ENCODE results near the gene NCBP3.
A peak's percentile ranks its signal among the peaks of the same experiment; 100 is the strongest.

NCBP3 gene

DNA sequence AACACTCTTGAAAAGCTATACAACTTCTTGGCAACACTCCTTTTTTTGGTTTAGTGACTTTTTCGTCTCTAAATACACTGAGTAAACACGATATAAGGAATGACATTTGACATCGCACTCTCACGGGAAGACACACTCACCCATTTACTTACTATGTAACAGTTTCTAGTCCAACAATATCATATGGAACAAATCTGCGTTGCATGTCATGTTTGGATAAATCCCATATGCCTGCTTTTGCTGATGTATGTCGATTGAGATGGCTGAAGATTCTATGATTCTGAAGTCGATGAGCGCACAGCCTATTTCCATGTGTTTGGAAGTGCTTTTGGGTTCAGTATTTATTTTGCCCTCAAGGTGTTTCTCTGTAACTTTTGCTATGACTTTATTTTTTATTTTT is 63.3 kb downstream of the NCBP3 start:
- DNase-seq, result no peak

- DNase-seq, result no peak
These were observed 65.1 kb downstream of the NCBP3 start for GRCh38 chr17:3780986-3781385.

GRCh38 chr17:3777366-3778120 is 68.5 kb downstream of the NCBP3 start:
- no peak for DNase-seq

DNA sequence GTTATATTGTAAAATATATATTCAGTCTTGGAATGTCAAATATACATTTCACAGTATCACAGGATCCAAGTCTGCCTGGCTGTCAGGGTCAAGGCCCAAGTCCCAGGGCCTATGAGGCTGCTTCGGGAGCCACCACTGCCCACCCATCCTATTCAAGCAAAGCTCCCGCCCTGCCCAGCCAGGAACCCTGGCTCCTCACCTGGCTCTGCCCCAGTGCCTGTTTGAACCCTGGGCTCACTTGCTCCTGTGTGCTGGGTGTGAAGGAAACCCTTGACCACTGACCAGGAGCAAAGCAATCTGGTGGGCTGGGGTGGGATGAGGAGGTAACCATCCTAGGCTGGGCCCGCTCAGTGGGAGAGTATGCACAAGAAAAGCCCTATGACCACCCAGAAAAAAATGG is 72.1 kb downstream of the NCBP3 start:
- DNase-seq, result no peak

DNA sequence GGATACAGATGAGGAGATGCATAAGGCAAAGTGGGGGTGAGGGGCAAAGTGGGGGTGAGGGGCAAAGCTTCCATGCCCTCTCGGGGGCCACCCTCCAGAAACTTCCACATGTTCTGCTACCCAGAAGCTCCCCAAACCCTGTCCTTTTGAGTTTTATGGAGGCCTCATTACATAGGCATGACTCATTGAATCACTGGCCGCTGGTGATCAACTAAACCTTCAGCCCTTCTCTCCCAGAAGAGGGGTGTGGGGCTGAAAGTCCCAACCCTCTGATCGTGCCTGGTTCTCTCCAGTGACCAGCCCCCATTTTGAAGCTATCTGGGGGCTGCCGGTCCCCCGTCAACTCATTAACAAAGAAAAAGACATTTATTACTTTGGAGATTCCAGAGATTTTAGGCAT is 72.5 kb downstream of the NCBP3 start:
- no peak for DNase-seq

- no peak for DNase-seq
These were observed 73.3 kb downstream of the NCBP3 start for GRCh38 chr17:3772764-3773163.

- DNase-seq, result no peak
These were observed 74.9 kb downstream of the NCBP3 start for GRCh38 chr17:3771140-3771539.

GRCh38 chr17:3770466-3770865 is 75.6 kb downstream of the NCBP3 start:
- DNase-seq, result no peak

DNA sequence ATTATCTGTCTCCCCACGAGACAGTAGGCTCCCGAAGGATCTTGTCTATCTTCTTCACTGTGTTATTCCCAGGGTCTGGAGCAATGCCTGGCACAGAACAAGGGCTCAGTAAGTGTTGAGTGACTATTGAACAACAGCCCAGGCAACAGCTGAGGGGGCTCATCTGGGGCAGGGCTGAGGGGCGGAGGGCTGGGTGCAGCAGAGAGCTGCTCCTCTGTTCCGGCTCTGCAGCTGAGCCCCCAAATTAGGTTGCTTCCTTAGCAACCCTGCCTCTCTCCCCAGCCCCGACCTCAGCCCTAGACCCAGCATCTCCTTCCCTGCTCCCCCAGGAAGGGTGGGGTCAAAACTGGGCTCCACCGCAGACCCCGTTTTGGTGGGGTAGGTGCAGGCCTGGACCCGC is 77.3 kb downstream of the NCBP3 start:
- no peak for DNase-seq

DNA sequence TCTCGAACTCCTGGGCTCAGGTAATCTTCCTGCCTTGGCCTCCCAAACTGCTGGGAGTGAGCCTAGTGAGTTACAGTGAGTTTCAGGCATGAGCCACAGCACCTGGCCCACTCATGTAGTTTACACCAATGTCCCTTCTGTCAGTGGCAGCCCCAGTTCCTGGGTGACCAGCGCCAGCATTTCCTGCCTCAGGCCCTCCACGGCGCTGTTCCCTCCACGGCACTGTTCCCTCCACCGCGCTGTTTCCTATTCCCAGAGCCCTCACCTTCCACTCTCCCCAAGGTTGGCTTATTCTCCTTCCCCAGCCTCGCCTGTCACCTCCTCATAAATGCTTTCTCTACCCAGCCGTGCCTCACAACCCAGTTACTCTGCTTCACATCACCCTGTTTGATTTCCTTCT is 77.7 kb downstream of the NCBP3 start:
- no peak for DNase-seq

DNA sequence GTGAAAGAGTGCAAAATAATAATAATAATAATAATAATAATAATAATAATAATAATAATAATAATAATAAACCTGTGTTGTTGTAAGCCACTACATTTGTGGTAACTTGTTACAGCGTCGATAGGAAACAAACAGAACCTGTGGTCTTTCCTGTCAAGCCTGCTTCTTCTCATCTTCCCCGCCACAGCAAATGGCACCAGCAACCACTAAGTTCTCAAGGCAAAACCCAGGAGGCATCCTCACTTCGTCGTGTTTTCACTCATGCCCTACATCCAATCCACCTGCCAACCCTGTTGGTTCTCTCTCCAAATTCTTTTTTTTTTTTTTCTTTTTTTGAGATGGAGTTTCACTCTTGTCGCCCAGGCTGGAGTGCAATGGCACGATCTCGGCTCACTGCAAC is 79.3 kb downstream of the NCBP3 start:
- no peak for DNase-seq

DNA sequence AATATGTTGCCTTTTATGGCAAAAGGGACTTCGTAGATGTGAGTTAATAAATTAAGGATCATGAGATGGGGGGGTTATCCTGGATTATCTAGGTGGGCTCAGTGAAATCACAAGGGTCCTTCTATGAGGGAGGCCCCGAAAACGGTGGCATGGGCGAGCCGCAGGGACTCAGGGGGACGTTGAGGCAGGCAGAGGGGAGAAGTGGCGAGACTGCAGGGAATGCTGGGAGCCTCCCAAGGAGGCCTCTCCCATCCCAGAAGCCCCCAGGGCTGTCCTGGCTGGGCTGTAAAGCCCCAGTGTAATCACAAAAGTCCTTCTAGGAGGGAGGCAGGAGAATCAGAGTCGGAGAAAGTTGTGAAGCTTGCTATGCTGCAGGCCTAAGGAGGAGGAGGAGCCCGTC is 80.1 kb downstream of the NCBP3 start:
- DNase-seq, result no peak

GRCh38 chr17:3763777-3764170 is 82.3 kb downstream of the NCBP3 start:
- DNase-seq, result no peak

DNA sequence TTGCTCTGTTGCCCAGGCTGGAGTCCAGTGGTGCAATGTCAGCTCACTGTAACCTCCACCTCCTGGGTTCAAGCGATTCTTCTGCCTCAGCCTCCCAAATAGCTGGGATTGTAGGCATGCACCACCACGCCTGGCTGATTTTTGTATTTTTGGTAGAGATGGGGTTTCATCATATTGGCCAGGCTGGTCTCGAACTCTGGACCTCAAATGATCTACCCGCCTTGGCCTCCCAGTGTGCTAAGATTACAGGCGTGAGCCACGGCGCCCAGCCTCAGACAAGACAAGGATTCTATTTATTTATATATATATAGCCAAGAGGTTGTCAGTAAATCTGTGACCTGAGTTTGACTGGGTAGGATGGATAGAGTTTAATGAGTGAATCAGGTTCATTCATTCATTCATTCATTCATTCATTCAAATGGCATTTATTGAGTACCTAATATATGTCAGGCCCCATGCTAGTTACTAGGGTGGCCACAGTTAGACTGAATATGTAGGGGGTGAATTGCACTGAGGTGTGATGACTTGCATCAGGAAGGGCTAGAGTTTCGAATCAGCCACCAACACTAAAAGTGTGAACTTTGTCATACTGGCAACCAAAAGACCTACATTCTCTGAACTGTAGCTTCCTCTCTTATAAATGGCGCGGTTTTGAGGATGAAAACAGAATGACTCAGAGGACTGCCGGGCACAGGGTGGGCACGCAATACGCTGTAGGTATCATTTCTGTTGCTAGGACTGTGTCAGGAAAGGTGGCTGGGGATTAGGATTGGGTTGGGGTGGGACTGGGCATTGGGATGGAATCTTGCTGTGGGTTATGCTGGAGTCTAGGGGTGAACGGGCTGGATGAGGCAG is 82.9 kb downstream of the NCBP3 start:
- peak; percentile 50 for DNase-seq

GRCh38 chr17:3761918-3762380 is 84.1 kb downstream of the NCBP3 start:
- DNase-seq, result no peak

DNA sequence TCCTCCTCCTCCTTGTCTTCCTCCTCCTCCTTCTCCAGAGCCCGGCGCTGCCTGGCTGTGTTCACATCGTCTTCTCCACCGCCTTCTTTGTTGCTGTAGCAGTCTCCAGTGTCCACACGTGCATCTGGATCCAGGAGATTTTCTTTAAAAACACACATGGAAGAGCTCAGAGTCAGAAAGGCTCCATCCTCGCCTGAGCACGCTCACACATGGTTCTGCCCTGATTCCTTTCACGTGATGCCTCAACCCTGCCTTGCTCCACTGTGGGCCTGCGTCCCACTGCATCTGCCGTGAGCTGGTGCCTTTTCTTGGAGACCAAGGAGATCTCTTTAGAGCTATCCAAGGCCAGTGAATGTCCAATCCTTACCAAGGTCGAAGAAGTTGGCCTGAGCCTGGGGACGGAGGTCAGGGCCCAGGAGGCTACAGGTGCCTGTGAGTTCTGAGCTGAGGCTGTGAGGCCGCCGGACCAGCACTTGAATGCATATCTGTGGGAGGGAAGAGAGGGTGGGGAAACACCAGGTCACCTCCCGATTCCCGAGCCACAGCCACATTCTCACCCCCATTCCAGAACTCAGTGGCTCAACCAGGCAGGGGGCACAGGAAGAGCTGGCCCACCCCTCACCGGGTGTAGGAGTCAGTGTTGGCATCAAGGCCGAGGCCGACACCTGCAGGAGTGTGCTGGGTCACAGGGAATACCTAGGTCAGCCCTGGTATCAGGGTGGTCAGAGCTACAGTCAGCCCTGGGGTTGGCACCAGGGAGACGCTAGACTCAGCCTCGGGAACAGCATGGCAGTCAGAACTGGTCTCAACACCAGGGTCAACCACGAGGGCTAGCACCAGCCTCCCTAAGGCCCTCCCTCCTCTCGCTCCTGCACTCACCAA is 84.8 kb downstream of the NCBP3 start:
- no peak for DNase-seq

DNA sequence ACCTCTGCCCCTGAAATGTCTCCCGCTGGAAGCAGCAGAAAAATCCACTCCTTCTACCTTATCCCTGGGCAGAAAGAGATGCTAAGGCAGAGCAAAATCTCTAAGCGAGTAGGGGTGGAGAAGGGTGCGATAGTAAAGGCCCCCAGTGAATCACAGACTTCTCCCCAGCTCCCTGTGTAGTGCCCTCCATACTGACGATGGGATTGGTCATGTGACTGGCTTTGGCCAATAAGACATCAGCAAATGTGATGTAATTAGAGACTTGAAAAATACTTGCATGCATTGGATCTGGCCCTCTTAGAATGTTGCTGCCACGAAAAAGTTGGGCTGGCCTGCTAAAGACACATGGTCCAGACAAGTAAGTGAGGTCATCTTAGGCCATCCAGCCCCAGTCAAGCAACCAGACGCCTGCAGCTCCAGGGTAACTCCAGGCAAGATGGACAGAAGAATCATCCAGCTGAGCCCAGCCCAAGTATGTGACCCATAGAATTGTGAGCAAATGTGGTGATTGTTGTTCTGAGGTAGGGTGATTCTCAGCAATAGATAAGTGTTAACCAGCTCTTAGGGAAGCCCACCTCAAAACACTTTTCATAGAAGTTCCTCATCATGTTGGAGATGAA is 86.3 kb downstream of the NCBP3 start:
- no peak for DNase-seq

- DNase-seq, result no peak
These were observed 90.6 kb downstream of the NCBP3 start for GRCh38 chr17:3755335-3756030.

GRCh38 chr17:3754458-3755334 is 91.3 kb downstream of the NCBP3 start:
- DNase-seq, result peak; percentile 67

- DNase-seq, result no peak
These were observed 92.0 kb downstream of the NCBP3 start for GRCh38 chr17:3754066-3754457.

DNA sequence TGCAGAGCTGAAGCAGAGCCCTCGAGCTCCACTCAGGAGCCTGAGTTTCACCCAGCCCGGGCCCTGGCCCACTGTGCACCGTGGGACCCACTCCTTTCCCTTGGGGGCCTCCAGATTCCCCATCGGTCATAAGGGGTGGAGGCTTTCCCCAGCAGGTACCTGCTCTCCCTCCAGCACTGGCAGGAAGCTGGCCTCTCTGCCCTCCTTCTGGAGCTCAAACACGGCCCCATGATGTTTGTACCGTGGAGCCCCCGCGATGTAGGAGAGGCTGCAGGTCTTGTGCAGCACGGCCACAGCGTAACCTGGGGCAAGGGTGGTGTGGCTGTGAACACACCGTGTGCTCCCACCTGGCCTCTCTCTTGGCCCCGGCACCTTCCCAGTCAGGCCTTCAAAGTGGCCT is 92.4 kb downstream of the NCBP3 start:
- no peak for DNase-seq
